GM18511 (cell line): ENCODE data around the gene ROPN1L.
"Not testable (repeated sequence)": the region's sequence is repeated elsewhere in the genome, so short reads cannot be mapped to it uniquely, and the experiment has no call there.

Experiments used
- ATAC-seq: cut with Tn5 transposase; IDR thresholded peaks from one replicate; pipeline ENCODE4 v1.9.1; 2021; ENCODE audit warnings: mild to moderate bottlenecking, moderate library complexity; ENCODE audit not compliant: unreplicated experiment

The ROPN1L gene

DNA sequence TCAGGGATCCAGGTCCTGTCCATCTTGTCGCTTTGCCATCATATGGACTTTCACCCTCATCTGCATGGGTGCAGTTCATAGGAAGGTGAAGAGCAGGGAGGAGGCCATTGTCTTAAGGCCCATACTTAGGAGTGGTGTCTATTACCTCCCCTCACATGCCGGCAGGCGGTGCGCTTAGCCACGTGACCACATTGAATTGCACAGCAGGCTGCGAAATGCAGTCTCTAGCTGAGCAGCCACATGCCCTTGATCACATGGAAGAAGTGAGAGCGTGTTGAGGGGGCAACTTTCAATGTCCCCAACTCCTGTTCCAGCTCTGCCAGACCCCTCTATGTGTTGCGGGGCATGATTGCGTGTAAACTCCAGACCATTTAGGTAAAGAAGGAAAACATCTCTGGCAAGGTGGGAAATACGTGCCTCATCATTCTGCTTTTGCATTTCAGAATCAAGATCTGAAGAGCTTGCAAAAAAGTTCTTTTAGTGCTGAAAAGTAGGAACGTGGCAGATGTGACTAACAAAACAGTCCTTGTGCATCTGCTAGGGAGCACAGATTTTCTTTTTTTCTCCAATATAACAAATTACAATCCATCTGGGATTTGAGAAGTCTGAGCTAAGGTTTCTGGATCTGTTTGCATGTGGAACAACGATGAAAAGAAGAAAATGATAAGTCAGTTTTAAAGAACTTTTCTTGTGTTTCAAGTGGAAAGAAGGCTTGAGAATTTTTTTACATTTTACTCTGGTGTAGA, 34.4 kb downstream of the ROPN1L start:
- ATAC-seq: no peak

DNA sequence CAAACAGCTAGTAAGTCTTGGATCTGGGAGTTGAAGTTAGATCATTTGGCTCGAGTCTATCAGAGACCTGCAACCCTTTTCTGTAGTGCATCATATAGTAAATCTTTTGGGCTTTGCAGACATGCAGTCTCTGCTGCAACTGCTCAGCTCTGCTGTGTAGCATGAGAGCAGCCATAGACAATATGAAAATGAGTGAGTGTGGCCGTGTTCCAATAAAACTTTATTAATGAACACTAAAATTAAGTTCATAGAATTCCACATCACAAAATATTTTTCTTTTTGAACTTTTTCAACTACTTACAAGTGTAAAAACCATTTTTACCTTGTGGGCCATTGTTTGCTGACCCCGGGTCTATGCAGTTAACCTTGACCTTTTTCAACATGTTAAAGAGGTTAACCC, 35.2 kb downstream of the ROPN1L start:
- no peak for ATAC-seq

GRCh38 chr5:10477943-10478342, 36.3 kb downstream of the ROPN1L start:
- no peak for ATAC-seq

DNA sequence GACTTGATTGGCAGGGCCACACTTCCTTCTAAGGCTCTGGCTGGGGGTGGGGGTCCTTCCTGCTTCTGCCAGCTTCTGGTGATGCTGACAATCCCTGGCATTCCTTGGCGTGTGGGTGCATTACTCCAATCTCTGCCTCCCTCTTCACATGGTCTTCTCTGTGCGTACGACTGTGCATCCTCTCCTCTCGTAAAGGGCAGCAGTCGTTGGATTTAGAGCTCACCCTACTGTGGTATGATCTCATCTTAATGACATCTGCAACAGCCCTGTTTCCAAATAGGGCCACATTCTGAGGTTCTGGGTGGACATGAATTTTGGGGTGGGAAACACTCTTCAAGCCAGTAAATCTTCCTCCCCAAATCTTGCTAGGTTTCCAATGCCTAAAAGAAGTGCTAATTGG, 36.8 kb downstream of the ROPN1L start:
- no peak for ATAC-seq

DNA sequence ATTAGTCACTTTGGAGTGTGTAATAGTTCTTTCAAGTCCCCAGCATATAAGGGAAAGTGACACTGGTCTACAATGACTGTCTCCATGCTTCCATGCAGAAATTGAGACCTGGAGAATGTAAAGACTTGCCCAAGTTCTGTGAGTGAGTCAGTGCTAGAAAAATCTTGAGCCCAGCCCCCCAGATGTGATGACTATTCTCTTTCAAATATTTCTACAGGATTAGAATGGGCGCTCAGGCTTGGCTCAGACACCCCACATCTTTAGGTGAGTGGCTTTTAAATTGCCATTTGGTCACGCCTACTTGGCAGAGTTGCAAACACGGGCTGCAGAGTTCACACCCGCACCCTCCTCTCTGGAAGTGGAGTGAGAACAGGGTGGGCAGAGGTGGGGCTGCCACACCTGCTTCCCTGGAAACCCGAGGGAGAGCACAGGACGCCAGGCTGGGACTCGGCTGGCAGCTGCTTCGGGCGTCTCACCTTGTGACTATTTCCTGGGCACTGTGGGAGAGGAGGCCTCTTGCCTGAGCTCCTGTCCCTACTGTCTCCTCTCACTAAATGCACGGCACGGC, 37.6 kb downstream of the ROPN1L start:
- no peak for ATAC-seq

DNA sequence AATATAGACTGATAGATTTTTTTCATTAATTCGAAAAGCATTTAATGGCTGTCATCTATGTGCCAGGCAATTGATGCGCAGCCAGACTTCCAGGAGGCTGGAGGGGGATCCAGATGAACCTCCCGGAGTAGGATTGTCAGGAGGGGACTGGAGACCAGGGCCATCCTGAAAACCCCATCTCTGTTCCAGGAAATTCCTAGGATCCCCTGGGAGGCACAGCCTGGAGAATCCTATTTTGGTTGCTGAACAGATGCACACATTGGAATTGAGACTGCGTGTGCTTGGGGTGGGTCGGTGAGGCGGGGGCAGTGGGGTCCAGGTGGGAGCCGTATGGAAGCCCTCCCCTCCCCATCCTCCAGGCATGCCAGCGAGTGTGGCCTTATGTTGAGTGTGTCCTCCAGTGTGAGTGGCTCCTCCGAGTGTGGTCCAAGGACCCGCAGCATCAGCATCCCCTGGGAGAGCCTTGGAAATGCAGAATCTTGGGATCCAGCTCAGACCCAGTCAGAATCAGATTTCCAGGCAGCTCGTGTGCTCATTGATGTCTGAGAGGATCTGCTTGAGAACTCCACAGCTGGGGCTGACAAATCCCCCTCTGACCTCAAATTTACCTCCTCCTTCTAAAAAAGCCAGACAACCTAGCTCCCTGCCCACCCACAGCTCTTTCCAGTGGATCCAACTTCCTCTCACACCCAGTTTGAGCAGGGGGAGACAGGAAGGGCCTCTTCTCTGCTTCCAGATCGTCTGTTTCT, 38.7 kb downstream of the ROPN1L start:
- ATAC-seq: no peak

DNA sequence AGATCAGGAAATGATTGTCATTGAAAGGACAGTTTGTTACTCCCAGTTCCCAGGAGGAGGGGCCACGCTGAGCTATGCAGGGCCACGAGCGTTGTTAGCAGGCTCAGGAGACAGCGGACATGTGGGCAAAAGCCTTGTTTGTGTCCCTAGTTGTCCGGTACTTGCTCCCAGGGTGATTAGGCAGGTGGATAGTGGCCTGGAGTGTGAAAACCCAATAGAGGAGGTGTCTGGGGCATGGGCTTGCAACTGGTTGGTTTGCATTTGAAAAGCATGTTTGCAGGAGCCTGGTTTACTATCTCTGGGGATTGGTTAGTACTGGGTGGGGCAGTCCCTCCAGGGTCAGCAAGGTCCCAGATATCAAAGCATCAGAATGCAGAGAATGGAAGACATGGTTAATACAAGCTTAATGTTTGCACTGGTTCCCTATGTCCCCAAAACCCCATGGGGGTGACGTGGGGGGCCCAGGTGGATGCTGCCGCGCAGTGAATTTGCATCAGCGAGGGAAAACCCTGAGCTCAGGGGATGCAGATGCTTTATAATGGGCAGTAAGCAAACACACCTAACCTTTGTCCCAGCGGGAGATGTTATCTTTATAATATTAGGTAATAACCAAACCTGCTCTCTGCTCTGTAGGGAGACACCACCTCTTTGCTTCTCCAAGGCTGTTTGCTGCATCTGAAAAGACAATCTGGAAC, 39.7 kb downstream of the ROPN1L start:
- ATAC-seq: no peak

DNA sequence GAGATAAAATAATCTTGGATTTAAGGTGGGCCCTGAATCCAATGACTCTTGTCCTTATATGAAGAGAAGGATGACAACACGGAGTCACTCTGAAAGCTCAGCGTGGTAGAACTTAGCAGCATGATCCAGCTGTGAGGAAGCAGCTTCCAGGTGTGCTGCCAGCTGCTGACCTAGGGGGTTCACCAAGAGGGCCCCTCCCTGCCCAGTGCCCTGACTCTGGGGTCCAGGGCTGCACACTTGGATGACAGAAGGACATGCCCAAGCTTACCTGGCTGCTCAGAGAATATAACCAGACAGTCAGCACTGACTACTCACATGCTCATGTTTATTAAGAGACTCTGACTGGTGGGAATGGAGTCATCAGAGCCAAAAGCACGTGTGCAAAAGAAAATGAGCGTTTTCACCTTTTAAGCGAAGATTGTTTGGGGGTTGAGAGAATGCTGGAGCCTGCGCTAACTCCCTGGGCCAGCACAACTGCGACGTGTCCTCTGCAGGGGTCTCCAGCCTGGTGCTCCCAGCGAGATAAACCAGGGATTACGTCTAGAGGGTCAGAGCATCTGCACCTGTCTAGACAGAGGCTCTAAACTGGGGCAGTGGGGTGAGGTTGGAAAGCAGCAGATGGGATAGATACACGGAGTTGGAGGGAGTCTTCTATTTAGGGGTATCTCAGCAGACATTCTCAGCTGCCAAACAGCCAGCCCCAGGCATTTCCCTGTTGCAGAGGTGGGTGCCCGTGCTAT, 41.3 kb downstream of the ROPN1L start:
- ATAC-seq: no peak

GRCh38 chr5:10484774-10485141, 43.1 kb downstream of the ROPN1L start:
- no peak for ATAC-seq

- ATAC-seq: no peak
These were observed 43.6 kb downstream of the ROPN1L start for GRCh38 chr5:10485142-10485795.

- no peak for ATAC-seq
These were observed 44.2 kb downstream of the ROPN1L start for GRCh38 chr5:10485897-10486296.

DNA sequence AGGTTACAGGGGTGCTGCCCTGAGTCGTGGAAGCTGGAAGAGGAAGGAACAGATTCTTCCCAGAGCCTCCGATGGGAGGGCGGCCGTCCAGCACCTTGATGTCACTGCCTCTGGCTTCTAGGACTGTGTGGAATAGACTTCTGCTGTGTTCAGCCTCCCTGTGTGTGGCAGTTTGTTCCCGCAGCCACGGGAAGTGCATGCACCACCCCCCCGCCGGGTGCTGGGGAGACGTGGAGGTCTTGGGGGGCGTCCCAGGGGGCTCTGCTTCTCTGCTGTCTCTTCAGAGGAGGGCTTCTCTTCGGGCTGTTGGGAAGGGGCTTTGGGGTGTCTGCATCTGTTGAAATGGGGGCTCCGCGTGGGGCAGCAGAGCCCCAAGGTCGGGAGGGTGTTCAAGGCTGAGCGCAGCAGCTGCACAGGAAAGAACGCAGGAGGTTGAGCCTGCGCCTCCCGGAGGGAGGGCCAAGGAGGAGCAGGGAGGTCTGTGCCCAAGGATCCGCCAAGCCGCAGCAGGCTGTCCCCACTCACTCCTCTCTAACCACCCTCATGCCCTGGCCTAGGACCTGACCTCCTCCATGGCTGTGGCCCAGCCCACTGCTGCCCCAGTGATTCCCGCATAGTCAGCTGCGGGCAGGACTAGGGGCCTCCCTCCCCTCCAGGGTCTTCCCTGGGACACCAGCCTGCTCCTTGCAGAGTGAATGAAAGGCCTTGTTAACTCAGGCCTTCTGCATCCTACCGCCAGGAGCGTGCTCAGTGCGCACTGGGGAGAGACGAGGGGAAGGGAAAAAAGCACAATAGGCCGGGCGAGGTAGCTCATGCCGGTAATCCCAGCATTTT, 45.0 kb downstream of the ROPN1L start:
- no peak for ATAC-seq

GRCh38 chr5:10488144-10488543, 46.5 kb downstream of the ROPN1L start:
- ATAC-seq: no peak

DNA sequence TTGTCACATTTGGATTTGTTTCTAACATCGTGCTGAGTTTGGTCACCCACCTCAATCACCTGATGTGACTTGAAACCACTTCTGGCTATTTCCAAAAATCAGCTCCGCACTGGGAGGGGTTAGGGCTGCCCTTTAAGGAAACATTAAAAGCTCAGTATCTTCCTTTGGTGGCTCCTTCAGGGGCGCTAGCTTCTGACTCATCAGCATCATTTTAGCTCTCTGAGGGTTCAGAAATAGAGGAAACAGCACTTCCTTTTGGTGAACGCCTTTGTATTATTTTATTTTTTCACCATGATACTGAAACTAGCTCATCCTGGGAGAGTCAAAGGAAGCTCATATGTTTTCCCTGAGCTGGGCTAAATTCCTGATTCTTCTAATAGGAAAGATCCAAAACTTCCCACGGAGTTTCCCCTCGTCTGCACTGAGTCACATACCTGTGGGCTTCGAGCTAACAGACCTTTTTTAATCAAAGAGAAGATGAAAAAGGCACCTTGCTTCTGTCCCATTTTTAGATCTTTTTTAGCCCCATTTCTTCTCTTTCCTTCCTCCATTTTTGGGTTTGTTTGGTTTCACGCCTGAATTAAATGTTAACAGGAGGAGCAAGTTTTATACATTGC, 48.2 kb downstream of the ROPN1L start:
- ATAC-seq: peak; percentile 90

DNA sequence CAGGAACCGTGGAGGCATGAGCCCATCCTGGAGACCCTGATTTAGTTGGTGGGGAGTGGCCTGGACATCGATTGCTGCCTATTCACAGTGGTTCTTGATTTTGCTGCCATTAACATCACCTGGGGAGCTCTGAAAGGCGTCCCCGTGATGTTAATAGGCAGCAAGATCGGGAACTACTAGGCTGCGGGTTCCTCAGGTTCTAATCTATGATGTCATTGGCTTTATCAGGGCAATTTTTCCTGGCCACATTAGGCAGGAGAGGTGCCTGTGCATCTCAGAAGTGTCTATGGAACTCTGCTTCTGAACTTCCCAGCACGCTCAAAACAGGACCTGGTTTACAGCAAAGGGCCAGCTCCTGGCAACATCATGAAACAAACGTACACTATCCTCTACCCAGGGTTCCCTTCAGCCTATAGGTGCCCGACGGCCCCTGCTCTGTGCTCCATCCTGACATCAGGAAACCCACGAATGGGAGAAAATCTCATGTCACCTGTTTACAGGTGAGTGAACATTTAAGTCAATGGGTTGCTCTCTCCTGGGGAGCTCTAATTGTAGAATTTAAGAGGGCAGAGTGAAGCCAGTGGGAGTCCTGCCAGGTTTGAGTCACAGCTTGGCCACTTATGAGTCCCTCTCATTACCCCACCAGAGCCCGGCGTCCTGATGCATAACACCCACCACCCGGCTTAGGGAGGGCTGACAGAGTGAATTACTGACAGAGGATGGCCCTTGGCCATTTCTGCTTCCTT, 49.4 kb downstream of the ROPN1L start:
- no peak for ATAC-seq

GRCh38 chr5:10491673-10492026, 50.0 kb downstream of the ROPN1L start:
- no peak for ATAC-seq

DNA sequence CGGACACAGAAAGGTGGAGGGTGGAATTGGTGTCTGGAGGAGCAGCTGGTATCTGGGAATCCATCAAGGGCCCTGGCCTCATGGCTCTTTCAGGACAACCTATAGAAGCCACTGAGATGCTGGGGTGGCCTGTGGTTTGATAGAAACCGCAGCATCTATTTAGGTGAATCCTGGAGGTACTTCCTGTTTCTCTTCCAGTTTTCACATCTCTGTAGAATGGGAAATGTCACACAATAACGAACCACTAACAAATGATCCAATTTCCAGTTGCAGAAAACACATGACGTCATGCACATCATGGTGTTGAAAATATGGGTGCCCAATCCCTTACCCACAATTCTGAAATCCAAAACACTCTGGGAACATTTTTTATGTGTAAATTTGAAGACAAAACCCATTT, 52.2 kb downstream of the ROPN1L start:
- no peak for ATAC-seq

- ATAC-seq: not testable (repeated sequence)
These were observed 52.8 kb downstream of the ROPN1L start for GRCh38 chr5:10494497-10494896.
